Smooth muscle cell (in vitro differentiated cells): ENCODE measurements around the gene GTF2E1. TPM values are rescaled to one million over a fixed set of nuclear protein-coding genes. Genes with fewer than 3 reads are reported as not detected.

Experiments
- DNase-seq: peaks from one replicate; lab custom pipeline; 2025; ENCODE audit not compliant: unreplicated experiment; lab: John Stamatoyannopoulos, UW
- H2AFZ ChIP-seq: fragments of 200-600 bp; sonication (generic); 2 replicates; pipeline ENCODE4 v1.6.0; 2016; ENCODE audit warnings: antibody characterized with exemption, low read depth, mild to moderate bottlenecking
- H3F3A ChIP-seq: fragments of 200-600 bp; sonication (generic); 2 replicates; pipeline ENCODE4 v1.6.0; 2017; ENCODE audit warnings: antibody characterized with exemption, low read depth
- H3K27ac ChIP-seq: fragments of 200-600 bp; sonication (generic); 2 replicates; pipeline ENCODE4 v1.5.1; 2016; ENCODE audit warnings: low read depth, mild to moderate bottlenecking
- H3K27me3 ChIP-seq: fragments of 200-600 bp; sonication (generic); 2 replicates; pipeline ENCODE4 v1.6.1; 2016; ENCODE audit warnings: low read depth, mild to moderate bottlenecking
- H3K36me3 ChIP-seq: fragments of 200-600 bp; sonication (generic); 2 replicates; pipeline ENCODE4 v1.5.1; 2016; ENCODE audit warnings: low read depth
- H3K4me1 ChIP-seq: fragments of 200-600 bp; sonication (generic); 2 replicates; pipeline ENCODE4 v1.5.1; 2016; ENCODE audit warnings: low read depth
- H3K4me2 ChIP-seq: fragments of 200-600 bp; sonication (generic); 2 replicates; pipeline ENCODE4 v1.6.0; 2016; ENCODE audit warnings: mild to moderate bottlenecking
- H3K4me3 ChIP-seq: fragments of 200-600 bp; sonication (generic); 2 replicates; pipeline ENCODE4 v1.5.1; 2016; ENCODE audit warnings: mild to moderate bottlenecking
- H3K79me2 ChIP-seq: fragments of 200-600 bp; sonication (generic); 2 replicates; pipeline ENCODE4 v1.6.0; 2016; ENCODE audit warnings: low read depth, mild to moderate bottlenecking
- H3K9ac ChIP-seq: fragments of 200-600 bp; sonication (generic); 2 replicates; pipeline ENCODE4 v1.6.0; 2016; ENCODE audit warnings: low read depth
- H3K9me3 ChIP-seq: fragments of 200-600 bp; sonication (generic); replicated peaks from 2 replicates; pipeline ENCODE4 v1.5.1; 2016; ENCODE audit warnings: low read depth
- H4K20me1 ChIP-seq: fragments of 200-600 bp; sonication (generic); 2 replicates; pipeline ENCODE4 v1.6.0; 2016; ENCODE audit warnings: low read depth
- WGBS: methylation state at CpG from one replicate; pipeline ENCODE4 v1.1.7; 2016; ENCODE audit warnings: low lambda C conversion rate; 5-methylcytosine and 5-hydroxymethylcytosine counted together
- polyA plus RNA-seq: library from polyadenylated mRNA; unstranded; fragments of >200 nt; fragmentation: Nextera tagmentation; extraction: Ambion mirVana; gene quantifications from 2 replicates; pipeline ENCODE4 v1.2.1, GENCODE V29; 2016
- small RNA-seq: library from RNA; depleted of rRNA; stranded (forward); fragments of <200 nt; gene quantifications from one replicate; pipeline ENCODE3, GENCODE V24; 2014
- total RNA-seq: library from RNA; depleted of rRNA; stranded (reverse); fragments of >200 nt; gene quantifications from 2 replicates; pipeline ENCODE4 v1.2.3, GENCODE V29; 2014
- TF ChIP-seq, protein P1 (sequence below): fragments of 200-600 bp; sonication (generic); IDR thresholded peaks from 2 replicates; pipeline ENCODE4 v1.5.1; 2017; ENCODE audit warnings: borderline replicate concordance, mild to moderate bottlenecking, antibody characterized with exemption; ENCODE audit not compliant: insufficient read depth, poor library complexity, severe bottlenecking

Gene GTF2E1
- total and polyA plus RNA-seq, 2 experiments from 2014 or later: 17.0 to 17.6 TPM

DNA sequence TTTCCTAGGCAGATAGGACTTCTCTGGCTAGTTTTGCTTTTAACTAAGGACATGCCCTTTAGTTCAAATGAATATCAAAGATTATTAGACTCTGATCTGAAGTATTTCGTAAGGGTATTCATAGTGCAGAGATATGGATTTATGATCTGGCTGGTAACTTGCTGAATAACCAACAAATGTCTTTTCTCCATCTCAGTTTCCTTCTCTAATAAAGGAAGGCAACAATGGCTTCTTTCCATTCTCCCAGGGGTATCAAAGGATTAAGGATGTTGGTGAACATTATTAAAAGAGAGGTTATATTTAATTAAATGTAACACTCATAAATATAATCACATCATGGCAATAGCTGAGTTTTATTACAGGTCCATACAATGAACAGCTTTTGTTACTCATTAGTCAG, 86.3 kb downstream of the GTF2E1 start:
- Histone ChIP-seq H3K79me2 (no peaks in the 10 kb centered on the region), H2AFZ (no peak overlapping the region), H3K9ac (no peak overlapping the region), H3K27ac (no peak overlapping the region), H3K4me2 (no peak overlapping the region), H3K36me3 (no peaks in the 10 kb centered on the region), H3K27me3 (no peaks in the 10 kb centered on the region), H3K4me1 (no peaks in the 10 kb centered on the region), H3F3A (no peaks in the 10 kb centered on the region), H4K20me1 (no peaks in the 10 kb centered on the region), H3K4me3 (no peak overlapping the region), H3K9me3 (no peaks in the 10 kb centered on the region)
- TF ChIP-seq, protein P1, sequence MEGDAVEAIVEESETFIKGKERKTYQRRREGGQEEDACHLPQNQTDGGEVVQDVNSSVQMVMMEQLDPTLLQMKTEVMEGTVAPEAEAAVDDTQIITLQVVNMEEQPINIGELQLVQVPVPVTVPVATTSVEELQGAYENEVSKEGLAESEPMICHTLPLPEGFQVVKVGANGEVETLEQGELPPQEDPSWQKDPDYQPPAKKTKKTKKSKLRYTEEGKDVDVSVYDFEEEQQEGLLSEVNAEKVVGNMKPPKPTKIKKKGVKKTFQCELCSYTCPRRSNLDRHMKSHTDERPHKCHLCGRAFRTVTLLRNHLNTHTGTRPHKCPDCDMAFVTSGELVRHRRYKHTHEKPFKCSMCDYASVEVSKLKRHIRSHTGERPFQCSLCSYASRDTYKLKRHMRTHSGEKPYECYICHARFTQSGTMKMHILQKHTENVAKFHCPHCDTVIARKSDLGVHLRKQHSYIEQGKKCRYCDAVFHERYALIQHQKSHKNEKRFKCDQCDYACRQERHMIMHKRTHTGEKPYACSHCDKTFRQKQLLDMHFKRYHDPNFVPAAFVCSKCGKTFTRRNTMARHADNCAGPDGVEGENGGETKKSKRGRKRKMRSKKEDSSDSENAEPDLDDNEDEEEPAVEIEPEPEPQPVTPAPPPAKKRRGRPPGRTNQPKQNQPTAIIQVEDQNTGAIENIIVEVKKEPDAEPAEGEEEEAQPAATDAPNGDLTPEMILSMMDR: no peak
- no peak for DNase-seq
- WGBS: 63% methylated on average over 1 of the region's 1 CpG

DNA sequence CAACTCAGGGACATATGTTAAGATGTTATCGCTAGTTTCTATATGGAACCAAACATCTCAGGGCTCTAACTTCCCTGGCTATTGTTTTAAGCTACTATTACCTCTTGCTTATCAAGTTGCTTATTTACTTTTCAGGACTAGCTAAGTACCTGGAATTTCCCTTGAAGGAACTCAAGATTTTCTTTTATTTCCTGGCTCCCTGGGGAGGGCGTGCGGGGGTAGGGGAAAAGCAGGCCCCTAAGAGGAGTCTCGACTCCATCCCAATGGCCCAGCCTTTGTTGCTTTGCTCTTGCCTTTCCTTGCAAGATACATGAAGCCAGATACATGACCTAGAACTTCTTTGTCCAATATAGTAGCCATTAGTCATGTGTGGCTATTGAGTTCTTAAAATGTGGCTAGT, 88.5 kb downstream of the GTF2E1 start:
- H3K4me1 ChIP-seq: no peaks in the 10 kb centered on the region
- H3K9me3 ChIP-seq: no peaks in the 10 kb centered on the region
- no peaks in the 10 kb centered on the region for H3F3A ChIP-seq
- H3K36me3 ChIP-seq: no peaks in the 10 kb centered on the region
- H3K4me2 ChIP-seq: no peak overlapping the region
- H3K79me2 ChIP-seq: no peaks in the 10 kb centered on the region
- no peaks in the 10 kb centered on the region for H3K27me3 ChIP-seq
- WGBS: 88% methylated on average over 4 of the region's 4 CpGs
- no peak for DNase-seq
- no peak overlapping the region for H2AFZ ChIP-seq
- no peaks in the 10 kb centered on the region for H4K20me1 ChIP-seq
- H3K27ac ChIP-seq: no peak overlapping the region
- no peak overlapping the region for H3K9ac ChIP-seq
- TF ChIP-seq, protein P1: no peak
- H3K4me3 ChIP-seq: no peak overlapping the region

Small RNA genes within 50 kb of the gene (small RNA-seq; reads per million reads assigned to genes)
- gene MTCO1P29: not detected
- not detected for gene MTCO2P29

Other genes with a start within 250 kb of the GTF2E1 start
- 175 and 270 TPM in 2 replicates for gene NDUFB4, start 146.4 kb upstream of the GTF2E1 start, total RNA-seq
- gene NDUFB4, start 146.4 kb upstream of the GTF2E1 start, polyA plus RNA-seq: 484 and 493 TPM in 2 replicates
- 3.8 and 5.1 TPM in 2 replicates for gene HGD, start 60.5 kb upstream of the GTF2E1 start, total RNA-seq
- gene HGD, start 60.5 kb upstream of the GTF2E1 start, polyA plus RNA-seq: 8.8 and 10.9 TPM in 2 replicates
- gene RABL3, start 228 bp upstream of the GTF2E1 start, total RNA-seq: 29.3 and 33.5 TPM in 2 replicates
- gene RABL3, start 228 bp upstream of the GTF2E1 start, polyA plus RNA-seq: 27.0 and 29.5 TPM in 2 replicates
- 10.3 and 14.4 TPM in 2 replicates for gene STXBP5L, start 165.5 kb downstream of the GTF2E1 start, total RNA-seq
- 2.8 and 3.3 TPM in 2 replicates for gene STXBP5L, start 165.5 kb downstream of the GTF2E1 start, polyA plus RNA-seq